Mammary epithelial cell (primary cell): Measurements from ENCODE around the gene CPT2.

ENCODE experiments used
- CTCF ChIP-seq, 2 donors: IDR thresholded peaks in 1 of 2; conservative IDR thresholded peaks in 1 of 2; 2 replicates each; pipeline ENCODE4 v1.5.1; 2011 to 2012; ENCODE audit warnings: inconsistent platforms in 2 of 2, low read length in 2 of 2, mild to moderate bottlenecking in 2 of 2, control low read depth in 1 of 2, low read depth in 1 of 2; ENCODE audit not compliant: insufficient read depth in 1 of 2; ENCODE audit errors: extremely low read depth in 1 of 2
- EZH2 ChIP-seq: IDR thresholded peaks from 2 replicates; pipeline ENCODE4 v1.6.1; 2012; ENCODE audit warnings: low read length, inconsistent platforms, borderline replicate concordance

GRCh38 chr1:53259932-53260331, 63.3 kb downstream of the CPT2 start:
- TF ChIP-seq EZH2 (no peak), CTCF (conservative IDR thresholded peaks at IDR 0.05 in 1 of 2, IDR thresholded peaks at IDR 0.05 in 1 of 2; ENCODE audit: extremely low read depth in 1 of 2, insufficient read depth in 1 of 2, low read depth in 1 of 2, low read length in 2 of 2) (no peak)
